HepG2 (cell line): ENCODE data around the gene P2RX1.

ENCODE experiments used
- E2F1 ChIP-seq: sonication (generic); formaldehyde crosslinking; IDR thresholded peaks from 2 replicates; pipeline ENCODE4 v1.5.0; 2020; ENCODE audit warnings: missing genetic modification reagents
- HDAC2 ChIP-seq: sonication (generic); formaldehyde crosslinking; IDR thresholded peaks from 2 replicates; pipeline ENCODE4 v1.4.0; 2020; ENCODE audit warnings: missing genetic modification reagents
- MAX ChIP-seq: IDR thresholded peaks from 2 replicates; pipeline ENCODE4 v1.6.1; 2012; ENCODE audit warnings: inconsistent platforms
- MYC ChIP-seq: sonication (generic); formaldehyde crosslinking; IDR thresholded peaks from 2 replicates; pipeline ENCODE4 v1.9.0; 2021; ENCODE audit warnings: missing genetic modification reagents, borderline replicate concordance
- PLSCR1 ChIP-seq: sonication (generic); formaldehyde crosslinking; IDR thresholded peaks from 2 replicates; pipeline ENCODE4 v1.5.0; 2020; ENCODE audit warnings: missing genetic modification reagents, mild to moderate bottlenecking, borderline replicate concordance
- POLR2A ChIP-seq, 2 experiments: IDR thresholded peaks; 2 replicates each; pipeline ENCODE4 v1.6.1; 2011; ENCODE audit warnings: low read depth in 2 of 2, low read length in 2 of 2, mild to moderate bottlenecking in 1 of 2, moderate library complexity in 1 of 2; ENCODE audit not compliant: insufficient read depth in 1 of 2
- POLR2G ChIP-seq: fragments of 200-400 bp; formaldehyde crosslinking; IDR thresholded peaks from 2 replicates; pipeline ENCODE4 v1.6.1; 2018; ENCODE audit warnings: mild to moderate bottlenecking, low read depth, low read length, moderate library complexity
- SAFB2 ChIP-seq: sonication (generic); formaldehyde crosslinking; IDR thresholded peaks from 2 replicates; pipeline ENCODE4 v1.5.1; 2020; ENCODE audit warnings: missing genetic modification reagents, low read depth, mild to moderate bottlenecking, borderline replicate concordance
- TBP ChIP-seq: sonication (generic); formaldehyde crosslinking; IDR thresholded peaks from 2 replicates; pipeline ENCODE4 v1.5.0; 2020; ENCODE audit warnings: missing genetic modification reagents
- ZNF292 ChIP-seq: sonication (generic); formaldehyde crosslinking; IDR thresholded peaks from 2 replicates; pipeline ENCODE4 v1.8.1; 2022; ENCODE audit warnings: mild to moderate bottlenecking, low read depth, missing genetic modification reagents, borderline replicate concordance
- ZNF431 ChIP-seq: sonication (generic); formaldehyde crosslinking; IDR thresholded peaks from 2 replicates; pipeline ENCODE4 v1.9.0; 2022; ENCODE audit warnings: missing genetic modification reagents, low read depth, mild to moderate bottlenecking, borderline replicate concordance
- ZNF670 ChIP-seq: sonication (generic); formaldehyde crosslinking; IDR thresholded peaks from 2 replicates; pipeline ENCODE4 v1.8.0; 2022; ENCODE audit warnings: mild to moderate bottlenecking, missing genetic modification reagents, borderline replicate concordance
- ZNF782 ChIP-seq: sonication (generic); formaldehyde crosslinking; IDR thresholded peaks from 2 replicates; pipeline ENCODE4 v1.4.0; 2020; ENCODE audit warnings: missing genetic modification reagents, mild to moderate bottlenecking, borderline replicate concordance

- TF ChIP-seq E2F1 (CRISPR knock-in tag) (no peak), POLR2A (IDR thresholded peaks at IDR 0.05; ENCODE audit: insufficient read depth in 1 of 2, low read depth in 2 of 2, low read length in 2 of 2) (no peak), TBP (no peak), ZNF292 (CRISPR knock-in tag) (no peak), HDAC2 (no peak), ZNF782 (no peak), POLR2G (no peak), MAX (no peak), MYC (CRISPR knock-in tag) (no peak), ZNF670 (no peak), ZNF431 (CRISPR knock-in tag) (no peak), SAFB2 (no peak), PLSCR1 (no peak)
These were observed 47.3 kb upstream of the P2RX1 start for GRCh38 chr17:3963237-3964201.
